Fibroblast of villous mesenchyme (primary cell): ENCODE data around the gene CSNK2B. TPM values are rescaled to one million over a fixed set of nuclear protein-coding genes. Genes with fewer than 3 reads are reported as not detected.

Source experiments
- DNase-seq: peaks from one replicate; pipeline ENCODE4 v3.0.0-alpha.2; 2010; ENCODE audit warnings: low read depth
- H3K4me3 ChIP-seq: 2 replicates; pipeline ENCODE4 v1.5.1; 2011; ENCODE audit warnings: low read depth, mild to moderate bottlenecking, low read length
- CTCF ChIP-seq: IDR thresholded peaks from 2 replicates; pipeline ENCODE4 v1.5.1; 2012; ENCODE audit warnings: low read depth, mild to moderate bottlenecking, low read length; ENCODE audit not compliant: insufficient read depth
- total RNA-seq: library from RNA; depleted of rRNA; stranded (reverse); fragments of >200 nt; gene quantifications from 2 replicates; pipeline ENCODE4 v1.2.3, GENCODE V29; 2012

The CSNK2B gene
- total RNA-seq, 1 donor = 136 TPM

GRCh38 chr6:31639043-31639442, 26.8 kb upstream of the CSNK2B start:
- TF ChIP-seq CTCF = no peak
- H3K4me3 ChIP-seq = no peak overlapping the region
- DNase-seq = no peak

- TF ChIP-seq CTCF = no peak
- H3K4me3 ChIP-seq = no peak overlapping the region
- DNase-seq = no peak
Measured at GRCh38 chr6:31639449-31639861, 26.4 kb upstream of the CSNK2B start.

GRCh38 chr6:31640612-31641011, 25.3 kb upstream of the CSNK2B start:
- no peak overlapping the region for H3K4me3 ChIP-seq
- no peak for DNase-seq
- TF ChIP-seq CTCF = no peak

GRCh38 chr6:31641370-31641769, 24.5 kb upstream of the CSNK2B start:
- no peak for TF ChIP-seq CTCF
- no peak overlapping the region for H3K4me3 ChIP-seq
- no peak for DNase-seq

GRCh38 chr6:31642798-31643570, 22.9 kb upstream of the CSNK2B start:
- no peak for TF ChIP-seq CTCF
- no peak overlapping the region for H3K4me3 ChIP-seq
- no peak for DNase-seq

GRCh38 chr6:31643818-31644454, 21.9 kb upstream of the CSNK2B start:
- H3K4me3 ChIP-seq = no peak overlapping the region
- TF ChIP-seq CTCF = no peak
- DNase-seq = no peak
